Fibroblast of skin of right quadriceps (primary cell): ENCODE data around the gene NPEPPS.
A peak's percentile ranks its signal among the peaks of the same experiment; 100 is the strongest.

Source experiments
- DNase-seq: peaks from one replicate; pipeline ENCODE4 v3.0.0-alpha.2; 2013

The NPEPPS gene

DNA sequence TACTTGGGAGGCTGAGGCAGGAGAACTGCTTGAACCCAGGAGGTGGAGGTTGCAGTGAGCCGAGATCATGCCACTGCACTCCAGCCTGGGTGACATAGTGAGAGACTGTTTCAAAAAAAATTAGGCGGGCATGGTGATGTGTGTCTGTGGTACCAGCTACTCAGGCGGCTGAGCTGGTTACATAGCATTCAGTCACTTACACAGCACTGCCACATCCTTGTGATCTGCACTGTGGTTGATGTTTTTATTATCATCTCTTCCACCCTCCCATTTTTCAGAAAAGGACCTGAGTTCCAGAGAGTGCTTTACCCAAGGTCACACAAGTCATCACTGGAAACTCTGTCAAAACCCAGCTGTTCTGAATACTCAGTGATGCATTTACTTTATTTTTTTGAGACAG lies 104.0 kb downstream of the NPEPPS start:
- no peak for DNase-seq

DNA sequence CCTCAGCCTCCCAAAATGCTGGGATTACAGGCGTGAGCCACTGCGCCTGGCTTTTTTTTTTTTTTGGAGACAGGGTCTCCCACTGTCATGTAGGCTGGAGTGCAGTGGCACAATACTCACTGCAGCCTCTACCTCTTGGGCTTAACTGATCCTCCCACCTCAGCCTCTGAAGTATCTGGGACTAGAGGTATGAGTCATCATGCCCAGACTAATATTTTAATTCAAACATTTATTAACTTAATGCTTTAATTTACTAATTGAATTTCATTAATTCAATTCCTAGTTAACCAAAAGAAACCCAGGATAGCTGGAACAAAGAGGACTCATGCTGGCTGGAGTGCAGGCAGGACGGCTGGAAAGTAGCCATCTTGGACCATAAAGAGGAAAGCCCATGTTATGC lies 104.8 kb downstream of the NPEPPS start:
- no peak for DNase-seq

DNA sequence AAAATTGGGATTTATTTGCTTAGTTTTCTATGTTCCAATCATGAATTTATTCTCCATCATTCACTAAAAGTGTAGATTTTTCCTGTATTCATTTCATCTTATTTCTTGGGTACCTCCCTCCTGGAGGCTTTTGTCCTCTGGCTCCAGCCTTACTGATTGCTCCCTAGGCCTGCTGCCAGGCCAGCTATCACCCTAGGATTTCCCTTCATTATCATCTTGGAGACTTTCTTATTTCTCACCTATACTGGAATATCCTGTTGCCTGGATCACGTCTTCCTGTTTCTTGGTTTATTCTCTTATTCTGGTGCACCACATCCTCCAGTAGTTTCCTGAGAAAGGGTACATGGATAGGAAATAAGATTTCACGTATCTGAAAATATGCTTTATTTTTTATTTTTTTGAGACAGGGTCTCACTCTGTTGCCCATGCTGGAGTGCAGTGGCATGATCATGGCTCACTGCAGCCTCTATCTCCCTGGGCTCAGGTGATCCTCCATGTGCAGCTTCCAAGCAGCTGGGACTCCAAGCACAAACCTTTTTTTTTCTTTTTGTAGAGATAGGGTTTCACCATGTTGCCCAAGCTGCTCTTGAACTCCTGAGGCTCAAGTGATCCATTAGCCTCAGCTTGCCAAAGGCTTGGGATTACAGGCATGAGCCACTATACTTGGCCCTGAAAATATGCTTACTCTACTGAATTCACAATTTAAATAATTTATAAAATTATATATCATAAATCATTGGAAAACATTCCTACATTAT lies 105.5 kb downstream of the NPEPPS start:
- no peak for DNase-seq

DNA sequence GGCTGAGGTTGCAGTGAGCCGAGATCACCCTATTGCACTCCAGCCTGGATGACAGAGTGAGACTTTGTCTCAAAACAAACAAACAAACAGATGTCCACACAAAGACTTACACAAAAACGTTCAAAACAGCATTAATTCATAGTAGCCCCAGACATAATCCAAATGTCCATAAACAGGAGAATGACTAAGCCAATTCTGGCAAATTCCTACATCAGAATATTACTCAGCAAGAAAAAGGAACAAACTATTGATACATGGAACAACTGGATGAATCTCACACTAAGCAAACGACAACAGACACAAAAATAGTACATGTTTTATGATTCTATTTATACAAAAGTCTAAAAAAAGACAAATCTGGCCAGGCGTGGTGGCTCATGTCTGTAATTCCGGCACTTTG lies 108.0 kb downstream of the NPEPPS start:
- no peak for DNase-seq

DNA sequence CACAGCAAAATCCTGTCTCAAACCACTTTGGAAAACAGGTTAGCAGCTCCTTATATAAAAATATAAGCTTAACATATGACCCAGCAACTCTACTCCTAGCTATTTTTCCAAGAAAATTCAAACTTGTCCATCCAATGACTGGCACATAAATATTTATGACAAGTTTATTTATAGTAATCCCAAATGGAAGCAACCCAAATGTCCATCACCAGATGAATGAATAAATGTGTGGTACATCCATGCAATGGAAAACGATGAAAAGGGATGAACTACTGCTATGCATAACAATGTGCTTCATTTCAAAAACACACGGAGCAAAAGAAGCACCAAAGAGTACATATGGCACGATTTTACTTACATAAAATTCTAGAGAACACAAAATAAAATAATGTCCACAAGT lies 109.2 kb downstream of the NPEPPS start:
- no peak for DNase-seq

DNA sequence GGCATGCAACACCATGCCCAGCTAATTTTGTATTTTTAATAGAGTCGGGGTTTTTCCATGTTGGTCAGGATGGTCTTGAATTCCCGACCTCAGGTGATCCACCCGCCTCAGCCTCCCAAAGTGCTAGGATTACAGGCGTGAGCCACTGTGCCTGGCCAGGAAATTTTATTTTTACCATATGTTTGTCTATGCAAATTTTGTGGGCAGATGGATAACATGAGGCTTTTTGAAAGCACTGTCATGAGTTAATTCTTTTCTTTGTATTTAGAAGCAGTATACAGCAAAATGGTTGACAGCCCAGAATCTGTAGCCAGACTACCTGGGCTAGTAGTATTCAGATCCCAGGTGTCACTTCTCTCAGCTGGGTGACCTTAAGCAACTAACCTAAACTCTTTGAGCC lies 110.3 kb downstream of the NPEPPS start:
- DNase-seq, result no peak

DNA sequence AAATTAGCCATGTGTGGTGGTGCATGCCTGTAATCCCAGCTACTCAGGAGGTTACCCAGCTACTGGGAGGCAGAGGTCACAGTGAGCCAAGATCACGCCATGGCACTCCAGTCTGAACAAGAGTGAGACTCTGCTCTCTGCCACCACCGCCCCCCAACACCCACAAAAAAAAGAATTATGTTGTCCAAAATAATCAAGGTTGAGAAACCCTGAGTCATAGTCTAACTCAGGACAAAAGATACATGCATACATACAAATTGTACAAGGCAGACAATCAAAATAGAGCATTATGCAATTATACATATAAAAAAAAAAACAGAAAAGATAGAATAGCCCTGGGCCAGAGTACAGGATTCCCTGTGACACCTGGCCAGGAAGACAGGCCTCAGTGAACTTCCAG lies 112.2 kb downstream of the NPEPPS start:
- no peak for DNase-seq

DNA sequence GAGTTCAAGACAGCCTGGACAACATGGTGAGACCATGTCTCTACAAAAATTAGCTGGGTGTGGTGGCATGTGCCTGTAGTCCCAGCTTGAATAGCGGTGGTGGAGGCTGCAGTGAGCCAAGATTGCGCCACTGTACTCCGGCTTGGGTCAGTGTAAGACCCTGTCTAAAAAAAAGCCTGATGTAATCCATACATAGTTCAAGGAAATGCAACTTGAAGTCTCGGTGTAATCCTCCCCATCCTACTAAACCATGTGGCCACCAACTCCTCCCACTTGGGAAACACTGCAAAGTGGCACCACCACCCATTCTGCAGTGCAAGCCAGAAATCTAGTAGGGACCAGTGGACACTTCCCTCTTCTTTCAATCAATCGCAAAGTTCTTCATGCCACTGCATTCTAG lies 113.4 kb downstream of the NPEPPS start:
- no peak for DNase-seq

DNA sequence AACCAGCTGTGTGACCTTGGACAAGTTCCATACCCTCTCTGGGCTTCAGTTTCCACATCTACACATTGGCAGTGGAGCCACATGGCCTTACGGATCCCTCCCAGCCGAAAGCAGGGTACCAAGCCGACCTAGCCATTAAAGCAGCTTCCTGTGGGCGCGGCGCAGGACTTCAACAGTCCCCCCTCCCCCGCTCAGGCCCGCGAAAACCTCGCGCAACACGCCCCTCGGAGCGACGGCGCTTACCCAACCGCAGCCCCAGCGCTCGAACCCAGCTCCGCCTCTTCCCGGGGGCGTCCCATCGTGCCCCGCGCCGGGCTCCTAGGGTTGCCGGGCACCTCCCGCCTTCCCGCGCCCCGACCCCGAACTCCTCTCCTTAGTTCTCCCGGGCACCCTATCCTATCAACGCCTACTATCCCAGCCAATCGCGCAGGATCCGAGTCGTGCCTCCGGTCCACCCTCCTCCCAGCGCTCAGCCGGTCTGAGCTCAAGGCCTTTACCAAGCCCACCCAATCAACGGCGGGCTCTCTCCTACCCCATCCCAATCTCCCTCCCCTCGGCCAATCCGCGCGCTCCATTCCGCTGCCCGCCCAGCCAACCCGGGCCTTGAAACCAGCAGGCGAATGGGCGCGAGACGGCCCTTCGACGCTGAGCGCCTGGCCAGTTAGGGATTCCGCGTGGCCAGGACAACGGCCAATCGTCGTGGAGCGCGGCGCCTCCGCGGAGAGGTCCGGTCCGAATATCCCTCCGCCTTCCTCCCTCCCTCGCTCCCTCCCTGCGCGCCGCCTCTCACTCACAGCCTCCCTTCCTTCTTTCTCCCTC lies 118.5 kb downstream of the NPEPPS start, which contains the start of gene KPNB1:
KPNB1 (plus strand) TSS at position 767 of the 819 bp plus-strand sequence. CDS start 326 bp downstream, outside the sequence.
- DNase-seq, result peak; percentile 100

DNA sequence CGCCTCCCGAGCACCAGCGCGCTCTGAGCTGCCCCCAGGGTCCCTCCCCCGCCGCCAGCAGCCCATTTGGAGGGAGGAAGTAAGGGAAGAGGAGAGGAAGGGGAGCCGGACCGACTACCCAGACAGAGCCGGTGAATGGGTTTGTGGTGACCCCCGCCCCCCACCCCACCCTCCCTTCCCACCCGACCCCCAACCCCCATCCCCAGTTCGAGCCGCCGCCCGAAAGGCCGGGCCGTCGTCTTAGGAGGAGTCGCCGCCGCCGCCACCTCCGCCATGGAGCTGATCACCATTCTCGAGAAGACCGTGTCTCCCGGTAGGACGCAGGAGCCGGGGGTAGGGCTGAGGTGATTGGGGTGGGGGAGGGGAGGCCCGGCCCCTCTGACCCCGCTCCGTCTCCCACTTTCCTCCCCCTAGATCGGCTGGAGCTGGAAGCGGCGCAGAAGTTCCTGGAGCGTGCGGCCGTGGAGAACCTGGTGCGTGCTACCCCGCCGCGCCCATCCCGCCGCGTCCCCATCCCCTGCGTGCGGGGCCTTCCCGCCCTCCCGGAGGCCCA lies 119.1 kb downstream of the NPEPPS start:
- no peak for DNase-seq

DNA sequence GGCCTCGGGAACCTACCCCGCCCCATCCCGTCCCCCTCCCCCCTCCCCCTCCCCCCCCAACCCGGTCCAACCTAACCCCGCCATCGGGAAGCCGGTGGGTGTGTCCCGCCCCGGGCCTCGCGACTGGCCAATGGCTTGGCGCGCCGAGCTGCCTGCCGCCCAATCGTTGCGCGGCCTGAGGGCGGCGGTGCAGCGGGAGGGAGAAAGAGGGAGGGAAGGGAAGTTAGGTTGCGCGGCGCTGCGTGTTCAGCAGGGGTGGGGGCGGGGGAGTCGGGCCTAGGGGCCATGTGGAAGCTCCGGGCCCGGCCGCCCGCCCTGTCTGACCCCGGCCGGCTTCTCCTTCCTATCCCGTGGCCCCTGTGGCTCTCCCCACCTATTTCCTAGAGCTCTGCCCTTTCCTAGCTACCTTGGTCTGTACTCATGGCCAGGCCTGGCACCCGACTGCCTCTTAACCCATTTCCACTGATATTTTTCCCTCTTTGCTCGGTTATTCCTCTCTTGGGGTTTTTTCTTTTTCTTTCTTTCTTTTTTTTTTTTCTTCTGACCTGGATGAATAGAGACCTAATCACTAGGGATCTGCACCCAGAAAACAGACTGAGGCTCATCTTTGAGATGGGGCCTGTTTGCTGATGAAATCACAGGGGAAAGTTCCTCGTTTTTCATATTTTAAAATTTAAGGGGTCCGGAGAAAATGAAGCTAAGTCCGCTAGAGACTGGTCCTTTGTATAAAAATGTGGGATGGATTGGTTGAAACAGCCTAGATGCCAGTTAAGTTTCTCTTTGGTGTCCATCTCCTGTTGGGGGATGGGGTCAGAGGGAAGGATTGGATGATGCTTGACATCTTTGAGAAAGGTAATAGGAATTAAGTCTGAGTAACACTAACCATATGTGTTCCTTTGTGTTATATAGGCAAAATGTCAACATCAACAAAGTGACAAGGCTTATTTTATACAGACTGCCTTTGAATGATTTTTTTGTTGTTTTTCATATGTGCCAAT lies 119.9 kb downstream of the NPEPPS start:
- DNase-seq, result peak; percentile 98

DNA sequence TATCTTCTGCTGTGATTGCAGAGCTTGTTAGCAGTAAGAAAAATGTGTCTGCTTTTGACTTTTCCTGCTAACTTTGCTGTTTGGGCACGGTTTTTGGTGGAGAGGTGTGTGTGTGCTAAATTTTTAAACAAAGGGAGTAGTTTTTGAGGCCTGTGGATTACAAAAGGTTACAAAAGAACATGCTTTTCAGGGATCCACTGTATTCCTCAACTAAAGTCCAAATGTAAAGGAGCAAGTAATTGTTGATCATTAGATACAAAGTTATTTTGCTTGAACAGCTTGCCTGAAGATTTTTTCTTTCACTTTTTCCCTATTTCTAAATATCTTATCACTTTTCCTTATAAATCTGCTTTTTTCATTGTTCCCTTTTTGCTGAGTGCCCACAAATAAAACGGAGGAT lies 120.8 kb downstream of the NPEPPS start:
- no peak for DNase-seq

DNA sequence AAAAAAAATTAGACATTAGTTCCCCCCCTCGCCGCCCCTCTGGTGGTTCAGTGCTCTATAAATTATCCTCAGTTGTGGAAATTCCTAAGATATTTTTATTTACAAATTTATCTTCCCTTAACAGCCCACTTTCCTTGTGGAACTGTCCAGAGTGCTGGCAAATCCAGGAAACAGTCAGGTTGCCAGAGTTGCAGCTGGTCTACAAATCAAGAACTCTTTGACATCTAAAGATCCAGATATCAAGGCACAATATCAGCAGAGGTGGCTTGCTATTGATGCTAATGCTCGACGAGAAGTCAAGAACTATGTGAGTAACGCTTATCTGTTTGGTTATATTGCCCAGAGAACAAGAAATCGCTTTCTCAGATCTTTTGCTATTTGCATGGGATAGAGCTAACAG lies 121.7 kb downstream of the NPEPPS start:
- DNase-seq, result peak; percentile 15

DNA sequence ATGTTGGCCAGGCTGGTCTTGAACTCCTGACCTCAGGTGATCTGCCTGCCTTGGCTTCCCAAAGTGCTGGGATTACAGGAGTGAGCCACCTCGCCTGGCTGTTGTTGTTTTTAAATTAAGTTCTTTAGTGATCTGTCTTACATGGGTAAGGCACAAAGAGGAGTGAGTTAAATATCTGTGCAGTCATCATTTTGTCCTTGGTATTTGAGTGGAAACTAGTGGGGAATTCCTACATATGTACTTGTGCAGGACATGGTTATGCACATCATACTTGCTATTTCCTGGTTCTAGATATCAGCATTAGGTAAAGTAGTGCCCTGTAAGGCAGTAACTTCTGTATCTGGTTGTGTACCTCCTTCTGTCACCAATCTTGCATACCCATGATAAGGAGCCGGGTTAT lies 122.5 kb downstream of the NPEPPS start:
- no peak for DNase-seq

DNA sequence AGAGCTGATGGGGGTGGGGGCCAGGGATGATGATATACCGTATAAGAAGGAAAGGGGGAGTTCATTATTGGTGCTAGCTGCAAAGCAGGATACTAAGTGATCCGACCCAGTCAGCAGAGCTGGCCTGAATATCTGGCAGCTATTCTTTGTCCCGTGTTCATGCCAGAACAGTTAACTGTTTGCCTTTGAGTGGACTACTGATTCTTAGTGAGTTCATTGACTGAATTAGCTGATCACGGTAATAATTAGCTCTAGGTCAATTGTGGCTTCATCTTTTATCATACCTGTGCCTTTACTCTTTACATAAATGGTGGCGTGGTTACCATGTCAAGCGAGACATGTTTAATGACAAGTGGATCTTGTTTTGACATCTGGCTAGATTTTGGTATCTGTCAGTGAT lies 124.1 kb downstream of the NPEPPS start:
- DNase-seq, result no peak

DNA sequence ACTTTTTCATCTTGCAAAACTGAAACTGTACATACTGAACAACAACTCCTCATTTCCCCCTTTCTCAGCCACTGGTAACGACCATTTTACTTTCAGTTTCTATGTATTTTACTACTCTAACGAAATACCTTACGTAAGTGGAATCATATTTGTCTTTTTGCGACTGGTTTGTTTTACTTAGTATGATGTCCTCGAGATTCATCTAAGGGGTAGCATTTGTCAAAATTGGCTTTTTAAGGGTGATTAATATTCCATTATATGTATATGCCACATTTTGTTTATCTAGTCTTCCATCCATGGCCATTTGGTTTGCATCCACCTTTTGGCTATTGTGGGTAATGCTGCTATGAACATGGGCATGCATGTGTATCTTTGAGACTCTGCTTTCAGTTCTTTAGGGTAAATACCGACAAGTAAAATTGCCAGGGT lies 129.2 kb downstream of the NPEPPS start:
- DNase-seq, result no peak

DNA sequence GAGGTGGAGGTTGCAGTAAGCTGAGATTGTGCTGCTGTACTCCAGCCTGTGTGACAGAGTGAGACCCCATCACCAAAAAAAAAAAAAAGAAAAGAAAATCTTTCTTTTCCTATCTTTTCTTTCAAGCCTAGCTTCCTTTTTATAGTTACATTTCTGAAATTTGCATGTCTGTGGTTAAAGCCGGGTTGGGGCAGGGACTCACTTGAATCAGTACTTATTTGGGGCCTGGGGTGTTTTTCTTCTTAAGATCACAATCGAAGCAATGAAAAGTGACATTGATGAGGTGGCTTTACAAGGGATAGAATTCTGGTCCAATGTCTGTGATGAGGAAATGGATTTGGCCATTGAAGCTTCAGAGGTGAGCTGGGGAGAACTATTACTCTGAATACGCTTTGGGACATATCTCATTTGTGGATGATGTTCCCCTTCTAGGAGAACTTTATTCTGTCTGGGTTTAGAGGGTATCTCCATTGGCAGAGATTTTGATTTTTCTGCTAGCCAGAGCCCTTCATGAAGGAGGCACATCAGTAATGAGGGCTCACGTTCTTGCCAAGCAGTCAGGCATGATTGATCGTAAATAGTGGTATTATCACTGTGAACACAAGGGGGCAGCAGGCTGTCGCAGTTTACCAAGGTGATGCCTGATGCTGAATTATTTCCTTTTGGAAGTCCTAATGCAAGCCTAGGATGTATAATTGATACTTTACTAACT lies 133.2 kb downstream of the NPEPPS start:
- DNase-seq, result peak; percentile 53

DNA sequence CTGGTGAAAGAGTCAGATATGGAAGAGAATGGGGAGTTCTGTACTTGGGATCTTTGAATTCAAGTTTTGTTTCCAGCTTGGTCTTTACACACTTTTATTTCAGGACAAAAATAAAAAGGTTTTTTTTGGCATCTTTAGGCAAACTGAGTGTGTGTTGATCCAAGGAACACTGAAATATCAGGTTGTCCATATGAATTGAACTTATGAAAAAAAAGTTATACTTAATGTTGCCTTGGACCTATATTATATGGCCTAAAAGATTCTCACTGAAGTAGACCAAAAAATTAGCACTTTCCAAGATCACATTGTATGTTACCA lies 133.7 kb downstream of the NPEPPS start:
- no peak for DNase-seq

DNA sequence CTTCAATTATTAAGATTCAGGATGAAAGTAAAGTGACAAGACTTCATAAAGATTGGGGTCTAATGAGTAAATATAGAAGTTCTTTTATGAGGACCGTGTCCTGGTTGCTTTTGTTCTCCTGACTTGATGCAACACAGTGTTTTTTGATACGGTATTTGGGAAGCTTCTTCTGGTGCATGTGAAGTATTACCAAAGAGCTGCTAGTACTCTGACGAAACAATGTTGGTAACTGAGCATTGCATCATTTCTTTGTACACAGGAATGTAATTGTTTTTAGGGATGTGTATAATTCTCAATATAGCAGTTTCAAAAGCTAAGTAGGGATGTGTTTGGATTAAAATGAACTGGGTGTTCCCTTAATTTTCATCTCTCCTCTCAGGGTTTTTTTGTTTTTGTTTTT lies 134.7 kb downstream of the NPEPPS start:
- DNase-seq, result peak; percentile 42

DNA sequence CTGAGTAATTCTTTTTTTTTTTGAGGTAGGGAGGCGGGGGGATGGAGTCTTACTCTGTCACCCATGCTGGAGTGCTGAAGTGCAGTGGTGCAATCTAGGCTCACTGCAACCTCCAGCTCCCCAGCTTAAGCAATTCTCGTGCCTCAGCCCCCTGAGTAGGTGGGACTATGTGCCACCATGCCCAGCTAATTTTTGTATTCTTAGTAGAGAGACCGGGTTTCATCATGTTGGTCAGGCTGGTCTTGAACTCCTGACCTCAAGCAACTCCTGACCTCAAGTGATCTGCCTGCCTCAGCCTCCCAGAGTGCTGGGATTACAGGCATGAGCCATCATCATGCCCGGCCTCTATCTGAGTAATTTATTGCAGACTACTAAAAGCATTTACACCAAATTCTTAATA lies 138.2 kb downstream of the NPEPPS start:
- DNase-seq, result no peak

DNA sequence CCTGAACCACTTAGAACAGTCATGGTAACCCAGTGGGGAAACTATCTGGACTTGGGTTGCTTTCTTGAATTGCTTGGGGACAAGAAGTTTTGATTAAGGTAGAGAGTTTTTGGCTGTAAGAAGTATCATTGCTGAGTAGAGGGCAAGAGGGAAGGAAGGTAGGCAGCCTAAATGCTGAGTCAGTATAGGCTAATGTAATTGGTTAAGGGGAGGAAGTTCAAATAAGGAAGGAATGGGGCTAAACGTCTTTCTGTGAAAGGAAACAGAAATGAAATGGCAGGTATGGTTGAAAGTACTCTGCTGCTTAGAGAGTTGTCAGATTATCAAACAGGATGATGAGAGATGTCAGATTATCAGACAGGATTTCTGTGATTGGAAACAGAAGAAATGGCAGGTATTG lies 139.2 kb downstream of the NPEPPS start:
- DNase-seq, result no peak
